Smooth muscle cell (in vitro differentiated cells): ENCODE results near the gene HS2ST1. TPM values are rescaled to one million over a fixed set of nuclear protein-coding genes. Genes with fewer than 3 reads are reported as not detected.
"Not testable (repeated sequence)": the region's sequence is repeated elsewhere in the genome, so short reads cannot be mapped to it uniquely, and the experiment has no call there.

Experiments used
- DNase-seq: peaks from one replicate; lab custom pipeline; 2025; ENCODE audit not compliant: unreplicated experiment; lab: John Stamatoyannopoulos, UW
- H2AFZ ChIP-seq: fragments of 200-600 bp; sonication (generic); 2 replicates; pipeline ENCODE4 v1.6.0; 2016; ENCODE audit warnings: antibody characterized with exemption, low read depth, mild to moderate bottlenecking
- H3F3A ChIP-seq: fragments of 200-600 bp; sonication (generic); 2 replicates; pipeline ENCODE4 v1.6.0; 2017; ENCODE audit warnings: antibody characterized with exemption, low read depth
- H3K27ac ChIP-seq: fragments of 200-600 bp; sonication (generic); 2 replicates; pipeline ENCODE4 v1.5.1; 2016; ENCODE audit warnings: low read depth, mild to moderate bottlenecking
- H3K27me3 ChIP-seq: fragments of 200-600 bp; sonication (generic); 2 replicates; pipeline ENCODE4 v1.6.1; 2016; ENCODE audit warnings: low read depth, mild to moderate bottlenecking
- H3K36me3 ChIP-seq: fragments of 200-600 bp; sonication (generic); 2 replicates; pipeline ENCODE4 v1.5.1; 2016; ENCODE audit warnings: low read depth
- H3K4me1 ChIP-seq: fragments of 200-600 bp; sonication (generic); 2 replicates; pipeline ENCODE4 v1.5.1; 2016; ENCODE audit warnings: low read depth
- H3K4me2 ChIP-seq: fragments of 200-600 bp; sonication (generic); 2 replicates; pipeline ENCODE4 v1.6.0; 2016; ENCODE audit warnings: mild to moderate bottlenecking
- H3K4me3 ChIP-seq: fragments of 200-600 bp; sonication (generic); 2 replicates; pipeline ENCODE4 v1.5.1; 2016; ENCODE audit warnings: mild to moderate bottlenecking
- H3K79me2 ChIP-seq: fragments of 200-600 bp; sonication (generic); 2 replicates; pipeline ENCODE4 v1.6.0; 2016; ENCODE audit warnings: low read depth, mild to moderate bottlenecking
- H3K9ac ChIP-seq: fragments of 200-600 bp; sonication (generic); 2 replicates; pipeline ENCODE4 v1.6.0; 2016; ENCODE audit warnings: low read depth
- H3K9me3 ChIP-seq: fragments of 200-600 bp; sonication (generic); replicated peaks from 2 replicates; pipeline ENCODE4 v1.5.1; 2016; ENCODE audit warnings: low read depth
- H4K20me1 ChIP-seq: fragments of 200-600 bp; sonication (generic); 2 replicates; pipeline ENCODE4 v1.6.0; 2016; ENCODE audit warnings: low read depth
- CTCF ChIP-seq: fragments of 200-600 bp; sonication (generic); IDR thresholded peaks from 2 replicates; pipeline ENCODE4 v1.5.1; 2017; ENCODE audit warnings: borderline replicate concordance, mild to moderate bottlenecking, antibody characterized with exemption; ENCODE audit not compliant: insufficient read depth, poor library complexity, severe bottlenecking
- whole genome bisulfite sequencing: methylation state at CpG from one replicate; pipeline ENCODE4 v1.1.7; 2016; ENCODE audit warnings: low lambda C conversion rate; 5-methylcytosine and 5-hydroxymethylcytosine counted together
- polyA plus RNA-seq: library from polyadenylated mRNA; unstranded; fragments of >200 nt; fragmentation: Nextera tagmentation; extraction: Ambion mirVana; gene quantifications from 2 replicates; pipeline ENCODE4 v1.2.1, GENCODE V29; 2016
- total RNA-seq: library from RNA; depleted of rRNA; stranded (reverse); fragments of >200 nt; gene quantifications from 2 replicates; pipeline ENCODE4 v1.2.3, GENCODE V29; 2014

The HS2ST1 gene
- total RNA-seq, result 35.6 and 46.5 TPM in 2 replicates
- 14.6 TPM in 2 replicates for polyA plus RNA-seq

- Histone ChIP-seq H3K4me3 (peak within 1 kb of the TSS; percentile 85), H3K9ac (peak within 1 kb of the TSS; percentile 95), H3K27ac (peak within 1 kb of the TSS; percentile 97), H3K36me3 (no peaks in the 10 kb centered on the region), H2AFZ (peak within 1 kb of the TSS; percentile 92), H4K20me1 (peaks cover 50% of the 10 kb centered on the region), H3F3A (no peaks in the 10 kb centered on the region), H3K79me2 (peaks cover 88% of the 10 kb centered on the region), H3K4me1 (peaks cover 18% of the 10 kb centered on the region), H3K4me2 (peak within 1 kb of the TSS; percentile 90), H3K9me3 (no peaks in the 10 kb centered on the region), H3K27me3 (no peaks in the 10 kb centered on the region)
- no peak for DNase-seq
- 1% methylated on average over 17 of the region's 45 CpGs for WGBS
- no peak for TF ChIP-seq CTCF
These were observed at the start of gene HS2ST1 for GRCh38 chr1:86914601-86914997. TSS of gene HS2ST1 (plus strand) at chr1:86914635.

GRCh38 chr1:86865973-86866637 lies 48.3 kb upstream of the HS2ST1 start:
- H3K36me3 ChIP-seq, result peaks cover 6% of the 10 kb centered on the region
- no peak overlapping the region for H3K4me2 ChIP-seq
- no peak overlapping the region for H3K27ac ChIP-seq
- H2AFZ ChIP-seq, result no peak overlapping the region
- H3K4me3 ChIP-seq, result no peak overlapping the region
- no peaks in the 10 kb centered on the region for H3K9me3 ChIP-seq
- TF ChIP-seq CTCF, result no peak
- no peaks in the 10 kb centered on the region for H3K4me1 ChIP-seq
- H3F3A ChIP-seq, result no peaks in the 10 kb centered on the region
- DNase-seq, result no peak
- H3K79me2 ChIP-seq, result peaks cover 30% of the 10 kb centered on the region
- H4K20me1 ChIP-seq, result peaks cover 52% of the 10 kb centered on the region
- no peaks in the 10 kb centered on the region for H3K27me3 ChIP-seq
- WGBS, result 98% methylated on average over 6 of the region's 6 CpGs
- H3K9ac ChIP-seq, result no peak overlapping the region

GRCh38 chr1:86866665-86867064 lies 47.8 kb upstream of the HS2ST1 start:
- Histone ChIP-seq H3K9ac (no peak overlapping the region), H3K4me1 (no peaks in the 10 kb centered on the region), H3K27ac (no peak overlapping the region), H3K4me2 (no peak overlapping the region), H4K20me1 (peaks cover 56% of the 10 kb centered on the region), H3K27me3 (no peaks in the 10 kb centered on the region), H3K79me2 (peaks cover 31% of the 10 kb centered on the region), H3F3A (no peaks in the 10 kb centered on the region), H3K4me3 (no peak overlapping the region), H3K36me3 (peaks cover 6% of the 10 kb centered on the region), H3K9me3 (no peaks in the 10 kb centered on the region), H2AFZ (no peak overlapping the region)
- no peak for TF ChIP-seq CTCF
- DNase-seq, result no peak

- not testable (repeated sequence) for H3K4me1 ChIP-seq, H3K4me3 ChIP-seq, H2AFZ ChIP-seq, H3K27me3 ChIP-seq, H3K27ac ChIP-seq, H3K9me3 ChIP-seq, H3F3A ChIP-seq, H3K36me3 ChIP-seq, H3K4me2 ChIP-seq, H3K9ac ChIP-seq, DNase-seq
- Histone ChIP-seq H4K20me1 (peaks cover 59% of the 10 kb centered on the region), H3K79me2 (peaks cover 36% of the 10 kb centered on the region)
- WGBS, result 95% methylated on average over 4 of the region's 4 CpGs
These were observed 47.2 kb upstream of the HS2ST1 start for GRCh38 chr1:86867278-86867677.
